Stimulated activated CD8-positive, alpha-beta memory T cell treated with anti-CD3 and anti-CD28 coated beads, Interleukin-12 subunit alpha, Interleukin-12 subunit beta, amount 100 ng/mL, for 4 hours (primary cell): ENCODE measurements around the gene TYRO3.
"Not testable (repeated sequence)": the region's sequence is repeated elsewhere in the genome, so short reads cannot be mapped to it uniquely, and the experiment has no call there.

Source experiments
- DNase-seq: peaks from one replicate; pipeline ENCODE4 v3.0.0-alpha.2; 2020; ENCODE audit warnings: low read depth

TYRO3 gene

GRCh38 chr15:41574158-41574557 is 15.1 kb downstream of the TYRO3 start:
- no peak for DNase-seq

GRCh38 chr15:41575282-41575681 is 16.3 kb downstream of the TYRO3 start:
- no peak for DNase-seq

GRCh38 chr15:41577863-41578735 is 19.1 kb downstream of the TYRO3 start:
- DNase-seq: no peak

- DNase-seq: no peak
Measured at GRCh38 chr15:41578736-41579383, 19.8 kb downstream of the TYRO3 start.

- no peak for DNase-seq
Measured at GRCh38 chr15:41581110-41581509, 22.1 kb downstream of the TYRO3 start.

GRCh38 chr15:41583795-41584194 is 24.8 kb downstream of the TYRO3 start:
- DNase-seq: no peak

GRCh38 chr15:41584636-41585126 is 25.7 kb downstream of the TYRO3 start:
- no peak for DNase-seq

- DNase-seq: no peak
Measured at GRCh38 chr15:41585127-41586047, 26.4 kb downstream of the TYRO3 start.

- not testable (repeated sequence) for DNase-seq
Measured at GRCh38 chr15:41586531-41587282, 27.7 kb downstream of the TYRO3 start.

- not testable (repeated sequence) for DNase-seq
Measured at GRCh38 chr15:41589018-41589417, 30.0 kb downstream of the TYRO3 start.

GRCh38 chr15:41589571-41589970 is 30.6 kb downstream of the TYRO3 start:
- not testable (repeated sequence) for DNase-seq

- DNase-seq: not testable (repeated sequence)
Measured at GRCh38 chr15:41591217-41591616, 32.2 kb downstream of the TYRO3 start.

- DNase-seq: not testable (repeated sequence)
Measured at GRCh38 chr15:41592718-41593117, 33.7 kb downstream of the TYRO3 start.

GRCh38 chr15:41594801-41595746 is 36.1 kb downstream of the TYRO3 start:
- DNase-seq: no peak

GRCh38 chr15:41596972-41597371 is 38.0 kb downstream of the TYRO3 start:
- no peak for DNase-seq

GRCh38 chr15:41597787-41598186 is 38.8 kb downstream of the TYRO3 start:
- no peak for DNase-seq

GRCh38 chr15:41599061-41599460 is 40.0 kb downstream of the TYRO3 start:
- DNase-seq: no peak

GRCh38 chr15:41603411-41603935 is 44.5 kb downstream of the TYRO3 start:
- DNase-seq: no peak

- no peak for DNase-seq
Measured at GRCh38 chr15:41603941-41604911, 45.2 kb downstream of the TYRO3 start.
